ENCODE data around the gene TOR1AIP2.

Gene TOR1AIP2

GRCh38 chr1:179798213-179798863 is 79.3 kb downstream of the TOR1AIP2 start:
- no peak for TF ChIP-seq CTCF (IDR thresholded peaks at IDR 0.05; ENCODE audit: borderline replicate concordance, control extremely low read depth, extremely low read depth, insufficient read depth, missing control alignments)
- in situ Hi-C loops (cut with MboI; ENCODE audit: low sequenced_read_pairs, unreplicated experiment) = no loop called here
- DNase-seq (ENCODE audit: low spot score) = no peak

GRCh38 chr1:179794669-179795068 is 82.9 kb downstream of the TOR1AIP2 start:
- TF ChIP-seq CTCF (IDR thresholded peaks at IDR 0.05; ENCODE audit: borderline replicate concordance, control extremely low read depth, extremely low read depth, insufficient read depth, missing control alignments) = no peak
- no peak for DNase-seq (ENCODE audit: low spot score)

GRCh38 chr1:179794146-179794545 is 83.5 kb downstream of the TOR1AIP2 start:
- TF ChIP-seq CTCF (IDR thresholded peaks at IDR 0.05; ENCODE audit: borderline replicate concordance, control extremely low read depth, extremely low read depth, insufficient read depth, missing control alignments) = no peak
- in situ Hi-C loops (cut with MboI; ENCODE audit: low sequenced_read_pairs, unreplicated experiment) = no loop called here

More at GRCh38 chr1:179794669-179795068, 82.9 kb downstream of the TOR1AIP2 start:
- in situ Hi-C loops (cut with MboI; ENCODE audit: low sequenced_read_pairs, unreplicated experiment) = no loop called here

GRCh38 chr1:179793281-179793680 is 84.3 kb downstream of the TOR1AIP2 start:
- TF ChIP-seq CTCF (IDR thresholded peaks at IDR 0.05; ENCODE audit: borderline replicate concordance, control extremely low read depth, extremely low read depth, insufficient read depth, missing control alignments) = no peak
- in situ Hi-C loops (cut with MboI; ENCODE audit: low sequenced_read_pairs, unreplicated experiment) = no loop called here
- DNase-seq (ENCODE audit: low spot score) = no peak

More at GRCh38 chr1:179794146-179794545, 83.5 kb downstream of the TOR1AIP2 start:
- no peak for DNase-seq (ENCODE audit: low spot score)
